ENCODE results near the gene GGT5.

GRCh38 chr22:24201681-24202614, 42.9 kb downstream of the GGT5 start:
- no peak for TF ChIP-seq CTCF (IDR thresholded peaks at IDR 0.05)
- TF ChIP-seq POLR2AphosphoS5 (IDR thresholded peaks at IDR 0.05; ENCODE audit: insufficient read depth in 1 of 2, low read depth in 1 of 2), result no peak

Measured in vagina (tissue), 2 donors.